Heart left ventricle (tissue), 16 donors: ENCODE data around the gene MRPS35. TPM values are rescaled to one million over a fixed set of nuclear protein-coding genes. Genes with fewer than 3 reads are reported as not detected.
A peak's percentile ranks its signal among the peaks of the same experiment; 100 is the strongest.

Experiments
- ATAC-seq, 4 donors: fragments of 200-7000 bp; cut with Tn5 transposase; one replicate each; pipeline ENCODE4 v1.9.1; 2020 to 2022; ENCODE audit warnings: moderate library complexity in 4 of 4, mild to moderate bottlenecking in 3 of 4, moderate number of reproducible peaks in 1 of 4
- DNase-seq, 5 donors: peaks; one replicate each; pipeline ENCODE4 v3.0.0-alpha.2; 2020
- H3K27ac ChIP-seq, 12 donors: fragments of 200-600 bp; sonication (generic) in 4 of 12; one replicate each; pipeline versions ENCODE4 v1.5.0 to v1.8.0; 2016 to 2022; ENCODE audit warnings: mild to moderate bottlenecking in 2 of 12
- H3K27me3 ChIP-seq, 9 donors: fragments of 200-600 bp; sonication (generic) in 2 of 9; one replicate each; pipeline versions ENCODE4 v1.5.1 to v1.8.0; 2016 to 2022; ENCODE audit warnings: mild to moderate bottlenecking in 3 of 9
- H3K36me3 ChIP-seq, 9 donors: fragments of 200-600 bp; sonication (generic) in 2 of 9; one replicate each; pipeline versions ENCODE4 v1.5.0 to v1.8.0; 2018 to 2022; ENCODE audit warnings: mild to moderate bottlenecking in 2 of 9
- H3K4me1 ChIP-seq, 12 donors: fragments of 200-600 bp; sonication (generic) in 4 of 12; one replicate each; pipeline versions ENCODE4 v1.5.0 to v1.8.0; 2016 to 2022; ENCODE audit warnings: mild to moderate bottlenecking in 3 of 12
- H3K4me3 ChIP-seq, 12 donors: fragments of 200-600 bp; sonication (generic) in 4 of 12; one replicate each; pipeline versions ENCODE4 v1.5.0 to v1.8.0; 2017 to 2022; ENCODE audit warnings: mild to moderate bottlenecking in 9 of 12, moderate library complexity in 4 of 12
- H3K9me3 ChIP-seq, 12 donors: fragments of 200-600 bp; sonication (generic) in 4 of 12; one replicate each; pipeline versions ENCODE4 v1.5.0 to v1.8.0; 2016 to 2022; ENCODE audit warnings: mild to moderate bottlenecking in 1 of 12
- POLR2A ChIP-seq, 2 donors: fragments of 450-650 bp; IDR thresholded peaks; one replicate each; pipeline ENCODE4 v1.6.1; 2017; ENCODE audit warnings: antibody characterized with exemption in 2 of 2, mild to moderate bottlenecking in 2 of 2, moderate library complexity in 2 of 2
- WGBS, 4 donors: extraction: QIAGEN DNeasy Blood & Tissue Kit in 2 of 4; methylation state at CpG; one replicate each; pipeline versions ENCODE4 v1.1.5 to v1.1.7; 2013 to 2018; 5-methylcytosine and 5-hydroxymethylcytosine counted together
- intact Hi-C, 10 donors: fragments of 100-400 bp; cut with DNase I; formaldehyde crosslinking; loops; one replicate each; pipeline versions ENCODE4 v1.11.1 to v1.14.2; 2022
- polyA plus RNA-seq, 2 donors: library from polyadenylated mRNA; stranded (reverse); fragments of 200-250 nt; gene quantifications; one replicate each; pipeline ENCODE4 v1.2.3, GENCODE V29; 2013
- total RNA-seq, 9 donors: library from RNA; depleted of rRNA in 2 of 9; stranded (reverse); fragments of >200 nt in 2 of 9; fragmentation: NEBNext Ultra II Directional in 3 of 9; extraction: Animal tissue kit (Norgen Biotek cat#: 25700) in 3 of 9; gene quantifications; one replicate each; pipeline versions ENCODE4 v1.1.0 to v1.2.4, GENCODE V29; 2016 to 2023
- TF ChIP-seq, protein P1 (sequence below), 12 donors: fragments of 200-600 bp; sonication (generic) in 4 of 12; IDR thresholded peaks; one replicate each; pipeline versions ENCODE4 v1.5.0 to v1.8.0; 2018 to 2022; ENCODE audit warnings: antibody characterized with exemption in 12 of 12, mild to moderate bottlenecking in 5 of 12
- donor health status: ischemic (EF 13 %, LVEDD 7.1; RV severe dilation, severe dysfunction).
- donor health status: healthy with polysubstance abuse.
- donor health status: DM: no; HTN: yes; CAD: no.
- donor health status: DM: no; HTN: no; CAD: no.
- donor health status: ischemic (EF 25% LVEDD 6.9; RV normal size, moderate dysfunction).
- donor health status: ischemic (EF 25% LVEDD 5.7; RV mildly dilated, moderate dysfunction).
- donor health status: healthy.
- donor health status: DM: yes; HTN: yes; CAD: no.
- donor health status: ischemic (EF 35%, LVEDD 5.7; RV mildly dilated, moderate dysfunction).
- donor health status: nonischemic (EF 11% LVEDD 7.7; RV severe dilation, severe dysfunction).
- donor health status: DM: yes; HTN: yes; CAD: no.
- donor health status: PGD.
- donor health status: ischemic (EF 29% LVEDD 5.4; RV normal size, mild dysfunction).
- donor health status: nonischemic (EF 23%, LVEDD 6.1; RV moderate dilation, normal function).

Gene MRPS35
- total and polyA plus RNA-seq, 11 donors: 39.8 to 94.1 (median 59.6) TPM

- Histone ChIP-seq H3K4me3 (no peak overlapping the region), H3K27ac (no peak overlapping the region), H3K9me3 (no peaks in the 10 kb centered on the region), H3K36me3 (peaks cover 0 to 93% (median 58%) of the 10 kb centered on the region in 9 donors), H3K27me3 (no peaks in the 10 kb centered on the region), H3K4me1 (peaks cover 0 to 38% (median 25%) of the 10 kb centered on the region in 12 donors)
- ATAC-seq: peak in 1 of 4 donors; percentile 70
- WGBS, 4 donors: 47 to 65% (median 56%) methylated on average over 2 of the region's 2 CpGs
- DNase-seq: no peak
- TF ChIP-seq POLR2A (IDR thresholded peaks at IDR 0.05): no peak
- TF ChIP-seq, protein P1, sequence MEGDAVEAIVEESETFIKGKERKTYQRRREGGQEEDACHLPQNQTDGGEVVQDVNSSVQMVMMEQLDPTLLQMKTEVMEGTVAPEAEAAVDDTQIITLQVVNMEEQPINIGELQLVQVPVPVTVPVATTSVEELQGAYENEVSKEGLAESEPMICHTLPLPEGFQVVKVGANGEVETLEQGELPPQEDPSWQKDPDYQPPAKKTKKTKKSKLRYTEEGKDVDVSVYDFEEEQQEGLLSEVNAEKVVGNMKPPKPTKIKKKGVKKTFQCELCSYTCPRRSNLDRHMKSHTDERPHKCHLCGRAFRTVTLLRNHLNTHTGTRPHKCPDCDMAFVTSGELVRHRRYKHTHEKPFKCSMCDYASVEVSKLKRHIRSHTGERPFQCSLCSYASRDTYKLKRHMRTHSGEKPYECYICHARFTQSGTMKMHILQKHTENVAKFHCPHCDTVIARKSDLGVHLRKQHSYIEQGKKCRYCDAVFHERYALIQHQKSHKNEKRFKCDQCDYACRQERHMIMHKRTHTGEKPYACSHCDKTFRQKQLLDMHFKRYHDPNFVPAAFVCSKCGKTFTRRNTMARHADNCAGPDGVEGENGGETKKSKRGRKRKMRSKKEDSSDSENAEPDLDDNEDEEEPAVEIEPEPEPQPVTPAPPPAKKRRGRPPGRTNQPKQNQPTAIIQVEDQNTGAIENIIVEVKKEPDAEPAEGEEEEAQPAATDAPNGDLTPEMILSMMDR (IDR thresholded peaks at IDR 0.05): no peak
- intact Hi-C loops: loop anchor here in 3 of 10 donors (10.0 kb wide), 3 partner anchors 340 to 650 kb away; partner anchors contain the start of genes BMAL2 (in 1 of the 3) and MED21 (in 1 of the 3)
Measured at GRCh38 chr12:27674989-27675388, 35.6 kb upstream of the MRPS35 start.

DNA sequence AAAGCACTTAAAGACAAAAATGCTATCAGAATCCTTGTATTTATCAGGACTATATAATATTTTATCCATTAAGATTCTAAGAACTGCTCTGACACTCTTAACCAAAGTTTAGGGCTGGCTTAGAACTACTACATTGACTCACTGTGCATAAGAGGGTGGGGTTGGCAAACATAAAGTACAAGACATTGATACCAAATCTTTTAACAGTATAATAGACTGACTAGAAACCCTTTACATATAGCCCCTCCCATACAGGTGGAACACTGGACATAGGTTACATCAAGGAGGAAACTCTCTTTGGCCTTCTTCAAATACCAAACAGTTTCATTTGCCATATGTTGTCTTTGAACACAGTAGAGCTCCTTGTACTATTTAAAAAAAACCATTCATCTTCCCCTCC is 30.0 kb upstream of the MRPS35 start:
- TF ChIP-seq, protein P1 (IDR thresholded peaks at IDR 0.05): no peak
- TF ChIP-seq POLR2A (IDR thresholded peaks at IDR 0.05): no peak
- DNase-seq: no peak
- peaks cover 0 to 100% (median 85%) of the 10 kb centered on the region in 9 donors for H3K36me3 ChIP-seq
- H3K27ac ChIP-seq: no peak overlapping the region
- no peaks in the 10 kb centered on the region for H3K9me3 ChIP-seq
- no peaks in the 10 kb centered on the region for H3K4me1 ChIP-seq
- ATAC-seq: no peak
- H3K27me3 ChIP-seq: no peaks in the 10 kb centered on the region
- intact Hi-C loops: no loop called here
- no peak overlapping the region for H3K4me3 ChIP-seq

DNA sequence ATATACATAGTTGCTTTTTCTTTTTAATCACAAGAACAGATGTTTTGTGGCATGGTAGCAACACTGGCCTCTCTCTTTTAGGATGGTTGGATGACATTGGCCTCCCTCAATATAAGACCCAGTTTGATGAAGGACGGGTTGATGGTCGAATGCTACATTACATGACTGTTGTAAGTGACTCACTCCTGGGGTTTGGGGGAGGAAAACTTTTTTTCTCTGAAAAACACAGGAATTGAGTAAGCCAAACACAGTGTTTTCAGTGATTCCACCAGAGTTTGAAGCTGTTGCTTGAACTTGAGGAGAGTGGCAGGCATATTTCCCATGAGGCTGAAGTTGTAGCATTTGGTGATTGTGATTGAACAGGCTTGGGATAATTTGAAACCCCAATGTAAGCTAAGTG is 28.1 kb upstream of the MRPS35 start:
- TF ChIP-seq, protein P1 (IDR thresholded peaks at IDR 0.05): no peak
- TF ChIP-seq POLR2A (IDR thresholded peaks at IDR 0.05): no peak
- Histone ChIP-seq H3K4me1 (no peaks in the 10 kb centered on the region), H3K4me3 (no peak overlapping the region), H3K27ac (no peak overlapping the region), H3K9me3 (no peaks in the 10 kb centered on the region), H3K36me3 (peaks cover 0 to 100% (median 83%) of the 10 kb centered on the region in 9 donors), H3K27me3 (no peaks in the 10 kb centered on the region)
- 96 to 100% (median 98%) methylated on average over 2 of the region's 2 CpGs for WGBS, 4 donors
- intact Hi-C loops: no loop called here
- no peak for ATAC-seq
- no peak for DNase-seq

DNA sequence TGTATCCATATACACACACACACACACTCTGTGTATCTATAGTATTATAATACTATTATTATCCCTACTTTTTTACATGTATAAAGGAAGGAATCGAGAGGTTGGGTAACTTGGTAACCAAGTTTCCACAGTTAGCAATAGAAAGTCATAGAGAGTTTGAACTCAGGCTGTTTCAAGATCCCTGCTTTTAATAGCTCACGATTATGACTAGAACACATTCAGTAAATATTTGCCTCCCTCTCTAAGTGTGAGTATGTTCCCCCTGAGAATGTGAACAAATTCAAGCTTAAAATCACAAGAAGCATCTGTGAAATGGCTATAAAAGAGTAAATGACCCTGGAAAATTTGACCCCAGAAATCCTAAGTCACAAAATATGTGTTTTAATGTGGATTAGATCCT is 25.4 kb upstream of the MRPS35 start:
- Histone ChIP-seq H3K4me3 (no peak overlapping the region), H3K36me3 (peaks cover 0 to 100% (median 90%) of the 10 kb centered on the region in 9 donors), H3K27ac (no peak overlapping the region), H3K9me3 (no peaks in the 10 kb centered on the region), H3K4me1 (no peaks in the 10 kb centered on the region), H3K27me3 (no peaks in the 10 kb centered on the region)
- WGBS, 4 donors: 76 to 94% (median 88%) methylated on average over 2 of the region's 2 CpGs
- DNase-seq (no peak), ATAC-seq (no peak)
- intact Hi-C loops: no loop called here
- TF ChIP-seq, protein P1 (IDR thresholded peaks at IDR 0.05): no peak
- no peak for TF ChIP-seq POLR2A (IDR thresholded peaks at IDR 0.05)
